ENCODE data around the gene TMEM259.

- TF ChIP-seq GATA2 (IDR thresholded peaks at IDR 0.05; ENCODE audit: low read depth, low read length): no peak
- no peak for TF ChIP-seq GATA3 (IDR thresholded peaks at IDR 0.05; ENCODE audit: low read depth, low read length)
Measured at GRCh38 chr19:1055886-1056620, 35.1 kb upstream of the TMEM259 start.
